GM18951 (cell line): Measurements from ENCODE around the gene ASH1L.

ENCODE experiments used
- POLR2A ChIP-seq: IDR thresholded peaks from 4 replicates; pipeline ENCODE4 v1.6.1; 2011; ENCODE audit warnings: mild to moderate bottlenecking; ENCODE audit not compliant: insufficient read length, insufficient read depth; ENCODE audit errors: extremely low read depth
- in situ Hi-C: fragments of 300-500 bp; cut with MboI; formaldehyde crosslinking; loops from one replicate; pipeline ENCODE4 v1.12.0; 2022; ENCODE audit warnings: low sequenced_read_pairs, mixed read lengths, inconsistent platforms; ENCODE audit not compliant: unreplicated experiment

The ASH1L gene

DNA sequence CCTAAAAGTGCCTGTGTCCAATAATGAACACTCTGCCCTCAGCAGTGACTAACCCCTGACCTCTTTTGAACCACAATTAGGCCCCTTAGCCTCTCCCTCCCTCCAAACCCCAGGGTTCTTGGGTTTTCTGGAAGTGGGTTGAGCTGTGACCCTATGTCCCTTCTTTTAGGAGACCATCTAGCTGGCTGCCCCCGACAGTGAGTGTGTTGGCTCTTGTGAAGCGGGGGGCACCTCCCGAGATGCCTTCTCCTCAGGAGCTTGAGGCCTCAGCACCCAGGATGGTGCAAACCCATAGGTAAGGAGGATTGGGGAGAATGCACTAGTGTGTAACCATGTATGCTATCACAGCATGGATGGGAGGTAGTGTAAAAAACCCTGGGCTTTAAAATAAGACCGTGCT lies 234.6 kb downstream of the ASH1L start:
- no peak for TF ChIP-seq POLR2A
- in situ Hi-C loops: loop anchor here (5.0 kb wide), 1 partner anchor 81 kb away; no protein-coding TSS in a partner anchor

DNA sequence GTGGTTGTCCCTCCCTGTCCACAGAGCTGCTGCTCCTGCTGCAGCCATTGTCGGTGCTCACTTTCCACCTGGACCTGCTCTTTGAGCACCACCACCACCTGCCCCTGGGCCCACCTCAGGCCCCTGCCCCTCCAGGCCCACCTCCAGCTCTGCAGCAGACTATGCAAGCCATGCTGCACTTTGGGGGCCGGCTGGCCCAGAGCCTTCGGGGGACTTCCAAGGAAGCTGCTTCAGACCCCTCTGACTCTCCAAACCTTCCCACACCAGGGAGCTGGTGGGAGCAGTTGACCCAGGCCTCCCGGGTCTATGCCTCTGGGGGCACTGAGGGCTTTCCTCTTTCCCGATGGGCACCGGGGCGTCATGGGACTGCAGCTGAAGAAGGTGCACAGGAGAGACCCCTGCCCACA lies 236.0 kb downstream of the ASH1L start:
- TF ChIP-seq POLR2A: no peak
- in situ Hi-C loops: loop anchor here (5.0 kb wide), 1 partner anchor 79 kb away; no protein-coding TSS in a partner anchor

DNA sequence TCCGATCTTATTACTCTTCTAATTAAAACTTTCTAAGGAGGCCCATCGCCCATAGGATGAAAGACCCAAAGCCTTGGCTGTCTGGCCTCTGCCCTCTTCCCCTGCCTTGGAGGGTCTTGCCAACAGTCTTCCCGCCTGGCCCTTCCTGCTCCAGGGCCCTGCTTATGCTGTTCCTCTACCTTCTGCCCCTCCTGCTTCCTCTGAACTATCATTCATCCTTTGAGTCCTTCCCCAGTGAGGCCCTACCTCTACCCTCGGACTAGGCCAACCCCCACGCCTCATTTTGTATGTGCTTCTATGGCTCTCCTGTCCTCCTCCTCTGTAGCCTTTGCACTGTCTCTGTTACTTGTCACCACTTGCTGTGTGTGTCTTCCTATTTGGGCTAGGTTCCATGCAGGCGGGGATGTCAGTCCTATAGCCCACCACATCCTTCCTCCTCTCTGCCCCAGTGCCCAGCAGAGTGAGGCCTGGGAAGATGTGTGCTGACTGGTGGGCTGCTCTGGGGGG lies 236.5 kb downstream of the ASH1L start:
- in situ Hi-C loops: loop anchor here (5.0 kb wide), 1 partner anchor 79 kb away; no protein-coding TSS in a partner anchor
- TF ChIP-seq POLR2A: no peak

- in situ Hi-C loops: loop anchor here (5.0 kb wide), 1 partner anchor 78 kb away; no protein-coding TSS in a partner anchor
- no peak for TF ChIP-seq POLR2A
Measured at GRCh38 chr1:155325603-155325893, 237.1 kb downstream of the ASH1L start.

DNA sequence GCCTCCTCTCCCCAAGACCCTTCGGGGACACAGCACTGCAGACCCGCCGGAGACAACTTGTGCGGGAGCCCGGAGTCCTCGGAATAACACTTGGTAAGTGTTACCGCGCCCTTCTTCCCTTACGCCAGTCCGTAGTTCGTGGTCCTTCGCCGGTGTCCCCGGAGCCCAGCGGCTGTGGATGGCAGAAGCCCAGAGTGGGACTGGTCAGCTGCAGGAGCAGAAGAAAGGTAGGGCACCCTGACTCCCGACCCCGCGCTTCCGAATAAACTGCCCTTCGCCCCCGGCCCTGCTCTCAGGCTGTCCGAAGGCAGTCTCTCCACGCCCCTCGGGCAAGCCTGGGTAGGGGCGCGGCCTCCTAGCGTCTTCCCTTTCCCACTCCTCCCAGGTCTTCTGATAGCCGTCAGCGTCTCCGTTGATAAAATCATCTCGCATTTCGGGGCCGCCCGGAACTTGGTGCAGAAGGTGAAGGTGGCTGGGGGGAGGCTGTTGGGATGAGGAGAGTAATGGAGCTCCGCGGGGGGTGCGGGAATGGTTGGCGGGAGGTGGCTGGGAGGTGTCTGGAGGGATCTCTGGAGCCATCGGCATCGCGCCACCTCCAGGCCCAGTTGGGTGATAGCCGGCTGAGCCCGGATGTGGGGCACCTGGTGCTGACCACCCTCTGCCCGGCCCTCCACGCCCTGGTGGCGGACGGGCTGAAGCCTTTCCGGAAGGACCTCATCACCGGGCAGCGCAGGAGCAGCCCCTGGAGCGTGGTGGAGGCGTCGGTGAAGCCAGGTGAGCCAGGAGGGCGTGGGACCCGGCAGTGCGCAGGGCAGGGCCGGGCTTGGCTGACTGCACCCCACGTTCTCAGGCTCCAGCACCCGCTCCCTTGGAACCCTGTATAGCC lies 237.6 kb downstream of the ASH1L start:
- in situ Hi-C loops: loop anchor here (5.0 kb wide), 1 partner anchor 78 kb away; no protein-coding TSS in a partner anchor
- TF ChIP-seq POLR2A: no peak

DNA sequence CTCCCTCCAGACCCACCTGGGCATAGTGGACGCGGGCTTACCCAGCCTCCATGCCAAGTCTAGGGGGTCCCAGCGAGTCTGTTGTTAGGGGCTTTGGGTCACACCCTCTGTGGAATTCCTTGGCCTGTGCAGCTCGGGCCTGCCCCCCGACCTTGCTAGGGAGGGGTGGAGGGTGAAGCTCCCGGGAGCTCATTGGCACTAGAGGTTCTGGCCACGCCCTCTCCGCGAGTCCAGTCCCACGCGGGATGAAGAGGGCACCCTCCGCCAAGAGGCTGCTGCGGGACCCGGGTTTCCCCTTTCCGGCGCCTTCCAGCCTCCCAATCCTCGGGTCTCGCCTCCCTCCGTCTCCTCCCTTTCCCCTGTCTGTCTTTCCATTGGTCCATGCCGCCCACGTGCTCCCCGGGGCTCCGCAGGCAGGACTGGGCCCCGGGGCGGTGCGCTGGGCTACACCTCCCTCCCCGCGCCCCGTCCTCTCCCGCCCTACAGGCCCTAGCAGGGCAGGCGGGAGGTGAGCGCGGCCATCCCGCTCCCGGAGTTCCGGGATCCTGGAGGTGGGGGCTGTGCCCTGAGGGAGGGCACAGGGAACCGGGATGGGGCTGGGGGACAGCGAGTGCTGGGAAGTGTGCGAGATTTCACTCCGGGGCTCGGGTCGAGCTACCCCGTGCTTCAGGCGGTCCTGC lies 238.4 kb downstream of the ASH1L start:
- peak; percentile 69 for TF ChIP-seq POLR2A
- in situ Hi-C loops: no loop called here

GRCh38 chr1:155323729-155324036 lies 238.9 kb downstream of the ASH1L start:
- in situ Hi-C loops: no loop called here
- peak; percentile 56 for TF ChIP-seq POLR2A

DNA sequence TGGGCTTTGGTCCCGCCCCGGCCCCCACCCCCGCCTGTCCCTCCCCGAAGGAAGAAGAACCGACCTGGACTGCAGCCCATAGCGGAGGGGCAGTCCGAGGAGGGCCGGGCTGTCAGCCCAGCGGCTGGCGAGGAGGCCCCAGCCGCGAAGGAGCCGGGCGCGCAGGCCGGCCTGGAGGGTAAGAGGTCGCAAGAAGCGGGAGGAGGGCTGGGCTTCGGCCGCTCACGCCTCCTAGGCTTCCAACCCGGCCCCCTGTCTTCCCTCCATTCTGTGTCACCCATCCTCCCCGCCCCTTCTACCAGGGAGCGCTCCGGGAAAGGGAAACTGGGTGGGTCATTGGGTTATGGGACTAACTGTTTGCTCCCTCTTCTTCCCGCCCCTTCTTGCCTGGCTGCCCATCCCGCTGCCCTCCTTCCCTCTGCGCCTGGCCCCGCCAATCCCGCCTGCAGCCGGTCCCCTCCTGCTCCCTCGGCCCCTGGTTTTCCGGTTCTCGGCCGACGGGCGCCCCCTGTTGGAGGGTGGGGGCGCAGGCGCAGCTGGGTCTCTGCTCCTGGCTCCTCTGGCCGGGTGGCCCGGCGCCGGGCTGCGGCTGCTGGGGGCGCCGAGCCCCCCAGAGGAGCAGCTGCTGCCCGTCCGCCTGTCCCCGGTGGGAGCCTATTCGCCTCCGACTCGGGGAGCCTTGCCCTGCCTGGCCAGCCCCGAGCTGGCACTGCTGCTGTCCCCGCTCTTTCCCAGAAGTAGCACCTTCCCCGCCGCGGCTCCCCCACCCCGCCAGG lies 239.5 kb downstream of the ASH1L start:
- TF ChIP-seq POLR2A: peak; percentile 13
- in situ Hi-C loops: no loop called here

- in situ Hi-C loops: no loop called here
- TF ChIP-seq POLR2A: no peak
Measured at GRCh38 chr1:155322571-155322952, 240.0 kb downstream of the ASH1L start.

DNA sequence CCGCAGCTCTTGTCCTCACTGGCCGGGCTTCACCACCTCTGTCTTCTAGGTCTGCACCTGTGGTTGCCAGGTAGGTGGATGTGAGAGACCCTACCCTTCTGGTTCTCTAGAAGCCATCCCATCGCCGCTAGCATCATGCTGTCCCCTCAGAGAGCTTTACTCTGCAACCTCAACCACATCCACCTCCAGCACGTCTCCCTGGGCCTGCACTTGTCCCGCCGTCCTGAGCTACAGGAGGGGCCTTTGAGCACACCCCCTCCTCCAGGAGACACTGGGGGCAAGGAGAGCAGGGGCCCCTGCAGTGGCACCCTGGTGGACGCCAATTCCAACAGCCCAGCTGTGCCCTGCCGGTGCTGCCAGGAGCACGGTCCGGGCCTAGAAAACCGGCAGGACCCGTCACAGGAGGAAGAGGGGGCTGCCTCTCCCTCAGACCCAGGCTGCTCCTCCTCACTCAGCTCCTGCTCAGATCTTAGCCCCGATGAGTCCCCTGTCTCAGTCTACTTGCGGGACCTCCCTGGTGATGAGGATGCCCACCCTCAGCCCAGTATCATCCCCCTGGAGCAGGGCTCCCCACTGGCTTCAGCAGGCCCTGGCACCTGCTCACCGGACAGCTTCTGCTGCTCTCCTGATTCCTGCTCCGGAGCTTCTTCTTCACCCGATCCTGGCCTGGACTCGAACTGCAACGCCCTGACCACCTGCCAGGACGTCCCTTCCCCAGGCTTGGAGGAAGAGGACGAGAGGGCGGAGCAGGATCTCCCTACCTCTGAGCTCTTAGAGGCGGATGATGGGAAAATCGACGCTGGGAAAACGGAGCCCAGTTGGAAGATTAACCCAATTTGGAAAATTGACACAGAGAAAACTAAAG lies 240.7 kb downstream of the ASH1L start:
- TF ChIP-seq POLR2A: no peak
- in situ Hi-C loops: no loop called here

- in situ Hi-C loops: no loop called here
- peak; percentile 58 for TF ChIP-seq POLR2A
Measured at GRCh38 chr1:155320661-155321617, 241.7 kb downstream of the ASH1L start, which contains the start of gene RUSC1. RUSC1 (plus strand) TSS chr1:155320894; CDS start chr1:155321774, 880 bp downstream.
